HepG2 (cell line): ENCODE results near the gene C10orf67. TPM values are rescaled to one million over a fixed set of nuclear protein-coding genes. Genes with fewer than 3 reads are reported as not detected.

Experiments
- ATAC-seq: fragments of 200-7000 bp; cut with Tn5 transposase; 3 replicates; pipeline ENCODE4 v1.9.1; 2020; ENCODE audit warnings: mild to moderate bottlenecking, moderate library complexity
- BruUV-seq: library from RNA; stranded (reverse); fragments of 400-500 nt; replicated peaks from 2 replicates; lab custom pipeline; 2021; lab: Mats Ljungman, UMichigan
- CTCF ChIA-PET: fragments of 300-600 bp; formaldehyde crosslinking; extraction: SDS; loops from one replicate; lab custom pipeline; 2021; ENCODE audit warnings: low total read pairs, inconsistent platforms, low intra/inter-chr PET ratio; lab: Yijun Ruan, JAX
- POLR2A ChIA-PET: fragments of 350-600 bp; sonication (Branson Sonifier 250); formaldehyde crosslinking; loops from one replicate; lab custom pipeline; 2020; ENCODE audit warnings: antibody characterized with exemption, inconsistent platforms; lab: Yijun Ruan, JAX
- DNase-seq: peaks from one replicate; pipeline ENCODE4 v3.0.0-alpha.2; 2015; ENCODE audit warnings: low spot score
- FAIRE-seq: peaks from 3 replicates; lab custom pipeline; 2011; peaks lifted over from hg19 to GRCh38; lab: Jason Lieb, UNC
- H2AFZ ChIP-seq: one replicate; pipeline ENCODE4 v1.6.1; 2011; ENCODE audit warnings: low read length, inconsistent platforms
- H3K27ac ChIP-seq: fragments of 300-600 bp; 3 replicates; pipeline ENCODE4 v1.8.0; 2011; ENCODE audit warnings: mixed run types, mild to moderate bottlenecking, mixed read lengths, low read length, inconsistent platforms; ENCODE audit not compliant: insufficient read depth; ENCODE audit errors: extremely low read length
- H3K27me3 ChIP-seq, 2 experiments: fragments of 200-600 bp in 1 of 2; 2 replicates in 1 of 2; 3 replicates in 1 of 2; pipeline versions ENCODE4 v1.6.0 to v1.8.0; 2011; ENCODE audit warnings: low read length in 2 of 2, mild to moderate bottlenecking in 2 of 2, moderate library complexity in 2 of 2, inconsistent platforms in 1 of 2; ENCODE audit not compliant: insufficient read depth in 2 of 2, control insufficient read depth in 1 of 2
- H3K36me3 ChIP-seq, 2 experiments: fragments of 200-600 bp in 1 of 2; replicated peaks in 1 of 2; 2 replicates in 1 of 2; 3 replicates in 1 of 2; pipeline versions ENCODE4 v1.5.1 to v1.8.0; 2011; ENCODE audit warnings: low read length in 2 of 2, inconsistent platforms in 1 of 2; ENCODE audit not compliant: insufficient read depth in 2 of 2, control insufficient read depth in 1 of 2
- H3K4me1 ChIP-seq: 2 replicates; pipeline ENCODE4 v1.5.1; 2012; ENCODE audit warnings: low read length, inconsistent platforms; ENCODE audit not compliant: insufficient read depth
- H3K4me2 ChIP-seq: 2 replicates; pipeline ENCODE4 v1.6.0; 2011; ENCODE audit warnings: low read depth, low read length, inconsistent platforms
- H3K4me3 ChIP-seq, 3 experiments: fragments of 200-600 bp in 1 of 3; sonication (generic), shearing (Covaris generic) in 1 of 3; replicated peaks in 1 of 3; 2 replicates each; pipeline ENCODE4 v1.5.1; 2011 to 2016; ENCODE audit warnings: low read length in 3 of 3, inconsistent platforms in 2 of 3, low read depth in 2 of 3, mild to moderate bottlenecking in 2 of 3, control low read depth in 1 of 3, mixed read lengths in 1 of 3; ENCODE audit not compliant: insufficient read depth in 1 of 3
- H3K79me2 ChIP-seq: one replicate; pipeline ENCODE4 v1.6.1; 2011; ENCODE audit warnings: low read length, inconsistent platforms; ENCODE audit not compliant: insufficient read depth
- H3K9ac ChIP-seq: 2 replicates; pipeline ENCODE4 v1.6.0; 2011; ENCODE audit warnings: mild to moderate bottlenecking, low read depth, low read length, inconsistent platforms; ENCODE audit not compliant: insufficient read depth
- H3K9me3 ChIP-seq: 2 replicates; pipeline ENCODE4 v1.5.1; 2012; ENCODE audit warnings: mild to moderate bottlenecking, low read length
- H4K20me1 ChIP-seq: 2 replicates; pipeline ENCODE4 v1.6.0; 2011; ENCODE audit warnings: inconsistent platforms, mild to moderate bottlenecking, low read length, moderate library complexity; ENCODE audit not compliant: insufficient read depth
- BORCS8-MEF2B ChIP-seq: sonication (generic); formaldehyde crosslinking; IDR thresholded peaks from 2 replicates; pipeline ENCODE4 v1.8.0; 2022; ENCODE audit warnings: mild to moderate bottlenecking, missing genetic modification reagents
- BRF2 ChIP-seq: sonication (generic); formaldehyde crosslinking; IDR thresholded peaks from 2 replicates; pipeline ENCODE4 v1.8.1; 2022; ENCODE audit warnings: mild to moderate bottlenecking, missing genetic modification reagents
- FOXK2 ChIP-seq: fragments of 450-650 bp; IDR thresholded peaks from 2 replicates; pipeline ENCODE4 v1.6.1; 2016
- HNRNPK ChIP-seq: fragments of 200-400 bp; formaldehyde crosslinking; IDR thresholded peaks from 2 replicates; pipeline ENCODE4 v1.6.1; 2018; ENCODE audit warnings: low read length, low read depth, moderate library complexity, mild to moderate bottlenecking; ENCODE audit not compliant: poor library complexity, severe bottlenecking
- NCOA1 ChIP-seq: sonication (generic); formaldehyde crosslinking; IDR thresholded peaks from 2 replicates; pipeline ENCODE4 v1.9.0; 2021; ENCODE audit warnings: missing genetic modification reagents
- PAWR ChIP-seq: sonication (generic); formaldehyde crosslinking; IDR thresholded peaks from 2 replicates; pipeline ENCODE4 v1.4.0; 2020; ENCODE audit warnings: missing genetic modification reagents, mild to moderate bottlenecking, borderline replicate concordance
- PLRG1 ChIP-seq: fragments of 450-650 bp; conservative IDR thresholded peaks from 2 replicates; pipeline ENCODE4 v1.6.1; 2016
- SNRNP70 ChIP-seq: fragments of 200-400 bp; formaldehyde crosslinking; IDR thresholded peaks from 2 replicates; pipeline ENCODE4 v1.6.1; 2017; ENCODE audit warnings: mild to moderate bottlenecking, low read depth, low read length, moderate library complexity
- ZKSCAN5 ChIP-seq: sonication (generic); formaldehyde crosslinking; IDR thresholded peaks from 2 replicates; pipeline ENCODE4 v1.5.1; 2020; ENCODE audit warnings: mild to moderate bottlenecking, missing genetic modification reagents
- ZNF276 ChIP-seq: sonication (generic); formaldehyde crosslinking; IDR thresholded peaks from 2 replicates; pipeline ENCODE4 v1.4.0; 2020; ENCODE audit warnings: mild to moderate bottlenecking, low read depth, missing genetic modification reagents
- ZNF777 ChIP-seq: sonication (generic); formaldehyde crosslinking; IDR thresholded peaks from 2 replicates; pipeline ENCODE4 v1.4.0; 2020; ENCODE audit warnings: missing genetic modification reagents
- ZSCAN30 ChIP-seq: sonication (generic); formaldehyde crosslinking; IDR thresholded peaks from 2 replicates; pipeline ENCODE4 v1.5.0; 2020; ENCODE audit warnings: mild to moderate bottlenecking, missing genetic modification reagents
- WGBS: methylation state at CpG from one replicate; pipeline ENCODE4 v1.1.6; 2017; ENCODE audit warnings: low lambda C conversion rate; 5-methylcytosine and 5-hydroxymethylcytosine counted together
- in situ Hi-C: cut with HindIII; loops from 2 replicates; pipeline ENCODE4 v1.10.0; 2017; ENCODE audit warnings: low pct_unique_long_range_greater_than_20kb; ENCODE audit not compliant: extremely low pct_ligation_motif_present
- intact Hi-C: fragments of 100-400 bp; cut with micrococcal nuclease; formaldehyde crosslinking; loops from one replicate; pipeline ENCODE4 v1.10.0; 2022; ENCODE audit not compliant: unreplicated experiment
- polyA plus RNA-seq, 8 experiments: library from polyadenylated mRNA; depleted of rRNA in 3 of 8; stranded (reverse) in 7 of 8; unstranded in 1 of 8; fragments of >200 nt; fragmentation: Illumina TruSeq in 4 of 8; extraction: Trizol in 4 of 8; gene quantifications; 2 replicates each; pipeline versions ENCODE4 v1.2.1 to v1.2.3, GENCODE V29; 2011 to 2016; ENCODE audit warnings: low read depth in 4 of 8, missing spikeins in 1 of 8, mixed read lengths in 1 of 8; ENCODE audit not compliant: insufficient read depth in 1 of 8
- total RNA-seq, 5 experiments: library from RNA; depleted of rRNA; stranded (reverse); fragments of >200 nt; fragmentation: Illumina TruSeq; extraction: Trizol; gene quantifications; 2 replicates each; pipeline ENCODE4 v1.2.3, GENCODE V29; 2016; ENCODE audit warnings: low read depth in 1 of 5
- TF ChIP-seq, protein P1 (sequence below): sonication (generic); formaldehyde crosslinking; IDR thresholded peaks from 2 replicates; pipeline ENCODE4 v1.5.0; 2020; ENCODE audit warnings: missing genetic modification reagents, mild to moderate bottlenecking, borderline replicate concordance

C10orf67 gene
- total and polyA plus RNA-seq, 2 of the 13 experiments (the other 11 are each of a cell fraction or from before 2014, with no cell fraction given), result not detected

DNA sequence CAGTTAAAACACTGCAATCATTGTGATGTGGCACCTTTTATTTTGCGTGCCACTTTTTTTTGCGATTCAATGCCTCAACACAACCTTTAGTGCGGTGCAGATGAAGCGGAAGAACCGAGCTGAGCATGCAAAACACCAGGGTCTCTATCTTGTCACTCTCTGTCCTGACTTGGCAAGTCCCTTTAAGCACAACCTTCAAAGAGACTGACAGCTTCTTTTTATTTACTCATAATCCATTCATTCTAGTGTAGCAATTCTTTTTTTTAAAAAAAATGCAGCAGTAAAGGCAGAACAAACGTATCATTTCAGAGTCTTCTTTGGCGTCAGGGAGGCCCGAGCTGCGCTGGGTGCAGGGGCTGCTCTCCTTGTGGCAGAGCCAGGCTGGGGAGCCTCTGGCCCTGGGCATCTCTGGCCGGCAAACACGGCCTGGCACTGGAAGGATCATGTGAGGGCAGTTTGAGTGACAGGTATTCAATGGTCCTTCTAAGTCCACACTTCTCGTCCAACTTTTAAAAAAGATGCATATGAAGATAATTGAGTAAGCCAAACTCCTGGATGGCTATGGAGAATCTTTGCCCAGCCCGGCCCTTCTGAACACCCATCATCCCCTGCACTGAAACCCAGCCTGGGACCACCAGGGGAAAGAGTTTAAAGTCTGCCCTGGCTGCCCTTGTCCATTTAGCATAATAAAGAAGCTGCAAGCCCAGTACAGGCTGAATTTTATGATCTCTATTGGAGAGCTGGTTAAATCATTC is 148.6 kb downstream of the C10orf67 start (continued):
- TF ChIP-seq, protein P1, sequence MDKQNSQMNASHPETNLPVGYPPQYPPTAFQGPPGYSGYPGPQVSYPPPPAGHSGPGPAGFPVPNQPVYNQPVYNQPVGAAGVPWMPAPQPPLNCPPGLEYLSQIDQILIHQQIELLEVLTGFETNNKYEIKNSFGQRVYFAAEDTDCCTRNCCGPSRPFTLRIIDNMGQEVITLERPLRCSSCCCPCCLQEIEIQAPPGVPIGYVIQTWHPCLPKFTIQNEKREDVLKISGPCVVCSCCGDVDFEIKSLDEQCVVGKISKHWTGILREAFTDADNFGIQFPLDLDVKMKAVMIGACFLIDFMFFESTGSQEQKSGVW, result no peak

- peaks cover 5 to 74% of the 10 kb centered on the region in 2 experiments; a peak in 4 of 5 replicates for H3K27me3 ChIP-seq
- CTCF ChIA-PET, result no interaction called here
- intact Hi-C loops, result no loop called here
Measured at GRCh38 chr10:23194966-23195845, 149.4 kb downstream of the C10orf67 start.

More at GRCh38 chr10:23194966-23195845, 149.4 kb downstream of the C10orf67 start:
- no peaks in the 10 kb centered on the region for H3K36me3 ChIP-seq
- POLR2A ChIA-PET, result no interaction called here
- no TSS peak for BruUV-seq
- no peaks in the 10 kb centered on the region for H3K9me3 ChIP-seq
- no peaks in the 10 kb centered on the region for H3K79me2 ChIP-seq
- ATAC-seq (no peak), DNase-seq (no peak), FAIRE-seq (no peak)
- H2AFZ ChIP-seq, result no peak overlapping the region
- TF ChIP-seq BORCS8-MEF2B, result no peak
- no peak for TF ChIP-seq HNRNPK
- no peak for TF ChIP-seq ZNF777 (CRISPR knock-in tag)
- TF ChIP-seq ZNF276 (CRISPR knock-in tag), result no peak
- no peak for TF ChIP-seq ZKSCAN5 (CRISPR knock-in tag)
- no peak for TF ChIP-seq FOXK2
- no peak for TF ChIP-seq BRF2 (CRISPR knock-in tag)
- no peak for TF ChIP-seq ZSCAN30 (CRISPR knock-in tag)
- TF ChIP-seq NCOA1, result no peak
- TF ChIP-seq SNRNP70, result no peak
- TF ChIP-seq PLRG1, result no peak
- TF ChIP-seq PAWR, result no peak
- no peak overlapping the region for H3K4me3 ChIP-seq
- 54% methylated on average over 26 of the region's 70 CpGs for whole genome bisulfite sequencing
- in situ Hi-C loops, result no loop called here
- H3K27ac ChIP-seq, result no peak overlapping the region
- H3K4me1 ChIP-seq, result peaks cover 12% of the 10 kb centered on the region
- H4K20me1 ChIP-seq, result no peaks in the 10 kb centered on the region
- H3K9ac ChIP-seq, result no peak overlapping the region
- no peak overlapping the region for H3K4me2 ChIP-seq
